Measurements from ENCODE around the gene ANKS1B. TPM values are rescaled to one million over a fixed set of nuclear protein-coding genes. Genes with fewer than 3 reads are reported as not detected.
"Not testable (repeated sequence)": the region's sequence is repeated elsewhere in the genome, so short reads cannot be mapped to it uniquely, and the experiment has no call there.

The ANKS1B gene
- total RNA-seq, 1 experiment from 2014 or later, result not detected

DNA sequence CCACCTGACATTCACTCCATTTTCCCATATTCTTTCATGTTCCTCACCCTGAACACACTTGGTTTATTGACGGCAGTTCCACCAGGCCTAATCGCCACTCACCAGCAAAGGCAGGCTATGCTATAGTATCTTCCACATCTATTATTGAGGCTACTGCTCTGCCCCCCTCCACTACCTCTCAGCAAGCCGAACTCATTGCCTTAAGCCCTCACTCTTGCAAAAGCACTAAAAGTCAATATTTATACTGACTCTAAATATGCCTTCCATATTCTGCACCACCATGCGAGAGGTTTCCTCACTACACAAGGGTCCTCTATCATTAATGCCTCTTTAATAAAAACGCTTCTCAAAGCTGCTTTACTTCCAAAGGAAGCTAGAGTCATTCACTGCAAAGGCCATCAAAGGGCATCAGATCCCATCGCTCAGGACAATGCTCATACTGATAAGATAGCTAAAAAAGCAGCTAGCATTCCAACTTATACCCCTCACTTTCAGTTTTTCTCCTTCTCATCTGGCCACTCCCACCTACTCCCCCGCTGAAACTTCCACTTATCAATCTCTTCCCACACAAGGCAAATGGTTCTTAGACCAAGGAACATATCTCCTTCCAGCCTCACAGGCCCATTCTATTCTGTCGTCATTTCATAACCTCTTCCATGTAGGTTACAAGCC lies 265.2 kb downstream of the ANKS1B start:
- DNase-seq (ENCODE audit: low spot score); in situ Hi-C loops (cut with HindIII; ENCODE audit: low sequenced_read_pairs): not testable (repeated sequence)

GRCh38 chr12:99715841-99716510 lies 268.8 kb downstream of the ANKS1B start:
- DNase-seq (ENCODE audit: low spot score); in situ Hi-C loops (cut with HindIII; ENCODE audit: low sequenced_read_pairs): not testable (repeated sequence)

- DNase-seq (ENCODE audit: low spot score); in situ Hi-C loops (cut with HindIII; ENCODE audit: low sequenced_read_pairs): not testable (repeated sequence)
Measured at GRCh38 chr12:99714921-99715320, 269.8 kb downstream of the ANKS1B start.

GRCh38 chr12:99713946-99714520 lies 270.7 kb downstream of the ANKS1B start:
- in situ Hi-C loops (cut with HindIII; ENCODE audit: low sequenced_read_pairs), result no loop called here
- DNase-seq (ENCODE audit: low spot score), result no peak

- no peak for DNase-seq (ENCODE audit: low spot score)
- in situ Hi-C loops (cut with HindIII; ENCODE audit: low sequenced_read_pairs), result no loop called here
Measured at GRCh38 chr12:99712281-99712680, 272.5 kb downstream of the ANKS1B start.

DNA sequence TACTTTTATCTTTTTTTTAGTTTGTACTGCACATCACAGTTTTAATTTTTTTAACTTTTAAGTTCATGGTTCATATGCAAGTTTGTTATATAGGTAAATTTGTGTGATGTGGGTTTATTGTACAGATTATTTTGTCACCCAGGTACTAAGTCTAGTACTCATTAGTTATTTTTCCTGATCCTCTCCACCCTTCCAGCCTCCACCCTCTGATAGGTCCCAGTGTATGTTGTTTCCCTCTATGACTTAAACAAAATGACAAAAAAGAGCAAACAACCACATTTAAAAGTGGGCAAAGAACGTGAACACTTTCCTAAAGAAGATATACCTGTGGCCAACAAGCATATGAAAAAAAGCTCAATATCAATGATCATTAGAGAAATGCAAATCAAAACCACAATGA lies 273.5 kb downstream of the ANKS1B start:
- no peak for DNase-seq (ENCODE audit: low spot score)
- in situ Hi-C loops (cut with HindIII; ENCODE audit: low sequenced_read_pairs), result no loop called here

DNA sequence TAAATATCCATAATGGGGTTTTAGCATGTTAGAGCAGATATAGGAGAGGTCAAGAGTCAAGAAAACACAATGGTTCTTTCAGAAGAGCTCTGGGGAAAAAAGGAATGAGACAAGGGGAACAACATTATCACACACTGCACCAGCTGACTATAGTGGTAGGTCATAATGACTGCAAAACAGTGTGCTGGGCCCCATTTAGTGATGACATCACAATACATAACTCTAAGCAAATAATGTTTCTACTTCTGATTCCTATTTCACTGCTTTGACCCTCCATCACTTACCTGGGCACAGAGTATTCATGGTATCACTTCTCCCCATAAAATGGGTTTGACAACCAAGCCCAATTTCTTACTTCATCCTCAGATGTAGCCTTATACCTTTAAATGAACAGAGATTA lies 275.1 kb downstream of the ANKS1B start:
- no peak for DNase-seq (ENCODE audit: low spot score)
- in situ Hi-C loops (cut with HindIII; ENCODE audit: low sequenced_read_pairs), result no loop called here

- no peak for DNase-seq (ENCODE audit: low spot score)
- in situ Hi-C loops (cut with HindIII; ENCODE audit: low sequenced_read_pairs), result no loop called here
Measured at GRCh38 chr12:99709116-99709515, 275.6 kb downstream of the ANKS1B start.

- DNase-seq (ENCODE audit: low spot score), result no peak
- in situ Hi-C loops (cut with HindIII; ENCODE audit: low sequenced_read_pairs), result no loop called here
Measured at GRCh38 chr12:99707883-99708282, 276.9 kb downstream of the ANKS1B start.

DNA sequence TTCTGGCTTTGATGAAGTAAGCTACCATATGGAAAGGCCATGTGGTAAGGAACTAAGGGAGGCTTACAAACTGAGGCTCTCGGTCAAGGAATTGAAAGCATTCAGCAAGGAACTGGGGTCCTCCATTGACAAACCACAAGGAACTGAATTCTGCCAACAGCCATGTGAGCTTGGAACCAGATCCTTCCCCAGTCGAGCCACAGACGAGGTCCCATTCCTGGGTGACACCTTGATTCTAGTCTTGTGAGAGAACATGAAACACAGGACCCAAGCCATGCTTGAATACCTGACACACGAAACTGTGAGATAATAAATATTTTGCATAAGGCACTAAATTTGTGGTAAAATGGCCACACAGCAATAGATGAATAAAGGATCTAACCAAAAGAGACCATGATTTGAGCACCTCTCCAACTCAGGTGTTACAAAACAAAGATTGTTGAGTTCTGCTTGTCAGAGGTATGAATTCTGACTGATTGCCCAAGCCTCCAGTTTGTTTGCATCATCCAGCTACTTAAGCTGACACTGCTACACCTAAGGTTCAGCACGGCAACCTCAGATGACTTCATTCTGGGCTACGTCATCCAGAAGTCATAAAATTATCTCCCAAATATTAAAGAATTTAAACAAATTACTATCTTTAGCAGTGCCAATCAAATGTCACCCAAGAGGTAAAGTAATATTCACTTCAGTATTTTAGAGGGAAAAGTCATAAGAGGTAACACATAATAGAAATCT lies 277.8 kb downstream of the ANKS1B start:
- no peak for DNase-seq (ENCODE audit: low spot score)
- in situ Hi-C loops (cut with HindIII; ENCODE audit: low sequenced_read_pairs), result no loop called here

GRCh38 chr12:99704458-99704857 lies 280.3 kb downstream of the ANKS1B start:
- DNase-seq (ENCODE audit: low spot score), result no peak
- in situ Hi-C loops (cut with HindIII; ENCODE audit: low sequenced_read_pairs), result no loop called here

- no peak for DNase-seq (ENCODE audit: low spot score)
- in situ Hi-C loops (cut with HindIII; ENCODE audit: low sequenced_read_pairs), result no loop called here
Measured at GRCh38 chr12:99704036-99704435, 280.7 kb downstream of the ANKS1B start.

DNA sequence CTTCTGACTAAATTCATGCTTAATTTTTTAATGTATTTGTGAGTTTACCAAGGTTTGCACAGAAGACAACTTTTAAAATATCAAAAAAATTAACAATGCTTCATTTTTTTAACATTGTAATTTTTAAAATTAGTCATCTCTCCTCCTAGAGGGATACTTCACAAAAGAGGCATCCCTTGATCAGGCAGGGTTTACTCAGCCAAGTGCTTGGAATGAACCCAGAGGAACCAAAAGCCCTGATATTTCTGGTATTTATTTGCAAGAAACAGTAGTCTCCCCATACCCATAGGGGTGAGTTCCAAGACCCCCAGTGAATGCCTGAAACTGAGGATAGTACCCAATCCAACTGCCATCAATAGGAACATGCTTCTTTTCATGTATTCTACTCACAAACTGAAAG lies 284.7 kb downstream of the ANKS1B start:
- peak; percentile 28 for DNase-seq (ENCODE audit: low spot score)
- in situ Hi-C loops (cut with HindIII; ENCODE audit: low sequenced_read_pairs), result no loop called here

DNA sequence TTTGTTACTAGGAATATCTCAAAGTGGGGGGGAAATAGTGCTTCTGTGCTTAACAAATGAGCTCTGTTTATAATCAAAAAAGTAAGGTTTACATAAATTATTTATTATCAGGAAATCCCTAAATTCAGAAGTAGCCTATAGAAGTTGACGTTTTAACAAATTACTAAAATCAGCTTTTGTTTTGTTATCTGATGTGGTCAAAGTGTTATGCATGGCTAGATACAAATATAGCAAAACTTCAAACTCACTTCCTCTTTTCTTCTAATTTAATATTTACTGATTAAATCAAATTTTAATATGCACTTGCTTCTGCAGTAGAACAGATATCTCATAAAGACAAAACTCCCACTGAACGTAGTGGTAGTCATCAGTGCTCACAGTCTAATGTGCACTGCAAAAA lies 289.7 kb downstream of the ANKS1B start:
- in situ Hi-C loops (cut with HindIII; ENCODE audit: low sequenced_read_pairs), result no loop called here
- no peak for DNase-seq (ENCODE audit: low spot score)

DNA sequence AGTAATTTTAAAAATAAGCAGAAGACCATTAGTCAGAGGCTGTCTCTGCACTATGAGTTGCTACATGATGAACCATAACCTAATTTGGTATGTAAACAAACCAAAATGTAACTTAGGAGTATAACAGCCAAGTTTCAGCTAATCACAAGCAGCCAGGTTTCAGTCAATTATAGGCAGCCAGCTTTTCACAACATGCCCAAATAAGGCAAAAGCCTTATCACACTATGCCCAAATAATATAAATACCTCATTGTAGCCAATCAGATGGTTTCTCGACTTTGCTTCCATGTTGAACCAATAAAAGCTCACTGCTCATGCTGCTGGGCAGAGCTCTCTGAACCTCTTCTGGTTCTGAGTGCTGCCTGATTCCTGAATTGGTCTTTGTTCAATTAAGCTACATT lies 298.6 kb downstream of the ANKS1B start:
- no peak for DNase-seq (ENCODE audit: low spot score)
- in situ Hi-C loops (cut with HindIII; ENCODE audit: low sequenced_read_pairs), result no loop called here

- DNase-seq (ENCODE audit: low spot score), result no peak
- in situ Hi-C loops (cut with HindIII; ENCODE audit: low sequenced_read_pairs), result no loop called here
Measured at GRCh38 chr12:99680276-99680675, 304.5 kb downstream of the ANKS1B start.

- in situ Hi-C loops (cut with HindIII; ENCODE audit: low sequenced_read_pairs), result no loop called here
- no peak for DNase-seq (ENCODE audit: low spot score)
Measured at GRCh38 chr12:99670635-99671034, 314.1 kb downstream of the ANKS1B start.

- in situ Hi-C loops (cut with HindIII; ENCODE audit: low sequenced_read_pairs), result no loop called here
- DNase-seq (ENCODE audit: low spot score), result peak; percentile 55
Measured at GRCh38 chr12:99658671-99659349, 325.9 kb downstream of the ANKS1B start.

DNA sequence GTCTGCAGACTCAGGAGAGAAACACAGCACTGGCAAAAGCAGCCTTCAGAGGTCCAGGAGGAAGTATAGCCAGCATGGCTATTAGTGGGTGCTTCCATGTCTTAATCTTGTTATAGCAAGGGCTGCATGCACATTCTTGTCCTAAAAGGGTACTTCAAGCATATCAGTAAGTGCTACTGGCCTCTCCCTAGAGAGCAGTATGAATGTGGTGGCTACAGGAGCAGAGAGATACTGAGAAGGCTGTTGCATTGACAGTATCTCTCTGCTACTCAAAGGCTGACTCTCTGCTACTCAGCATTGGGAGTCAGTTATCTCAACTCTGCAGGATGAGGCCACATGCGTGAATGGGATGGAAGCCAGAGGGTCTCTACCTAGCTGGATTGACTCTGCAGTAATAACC lies 335.2 kb downstream of the ANKS1B start:
- in situ Hi-C loops (cut with HindIII; ENCODE audit: low sequenced_read_pairs), result no loop called here
- no peak for DNase-seq (ENCODE audit: low spot score)
